CD1c-positive myeloid dendritic cell (primary cell): ENCODE results near the gene PYY.
"Not testable (repeated sequence)": the region's sequence is repeated elsewhere in the genome, so short reads cannot be mapped to it uniquely, and the experiment has no call there.

Experiments
- DNase-seq: peaks from one replicate; pipeline ENCODE4 v3.0.0-alpha.2; 2016; ENCODE audit errors: extremely low spot score

Gene PYY

GRCh38 chr17:43946781-43947180 lies 7.0 kb downstream of the PYY start:
- DNase-seq: no peak

- no peak for DNase-seq
Measured at GRCh38 chr17:43945074-43945829, 8.5 kb downstream of the PYY start.

- no peak for DNase-seq
Measured at GRCh38 chr17:43942051-43942685, 11.6 kb downstream of the PYY start, which contains the start of gene PPY. Gene PPY (minus strand): TSS chr17:43942476. CDS start chr17:43941654, 822 bp downstream.

- DNase-seq: peak; percentile 17
Measured at GRCh38 chr17:43940630-43941029, 13.1 kb downstream of the PYY start.

- no peak for DNase-seq
Measured at GRCh38 chr17:43939886-43940285, 13.9 kb downstream of the PYY start.

- DNase-seq: not testable (repeated sequence)
Measured at GRCh38 chr17:43939452-43939851, 14.3 kb downstream of the PYY start.

GRCh38 chr17:43938838-43939182 lies 14.9 kb downstream of the PYY start:
- no peak for DNase-seq

- no peak for DNase-seq
Measured at GRCh38 chr17:43936434-43936833, 17.3 kb downstream of the PYY start.

GRCh38 chr17:43935926-43936261 lies 17.8 kb downstream of the PYY start:
- DNase-seq: no peak

- DNase-seq: no peak
Measured at GRCh38 chr17:43935204-43935925, 18.4 kb downstream of the PYY start.

GRCh38 chr17:43932923-43933322 lies 20.8 kb downstream of the PYY start:
- no peak for DNase-seq

GRCh38 chr17:43932357-43932756 lies 21.4 kb downstream of the PYY start:
- no peak for DNase-seq

GRCh38 chr17:43931062-43931571 lies 22.6 kb downstream of the PYY start:
- DNase-seq: no peak

GRCh38 chr17:43928609-43929008 lies 25.1 kb downstream of the PYY start:
- DNase-seq: no peak

- not testable (repeated sequence) for DNase-seq
Measured at GRCh38 chr17:43927929-43928328, 25.8 kb downstream of the PYY start.

- DNase-seq: no peak
Measured at GRCh38 chr17:43927060-43927864, 26.5 kb downstream of the PYY start.

GRCh38 chr17:43924558-43924957 lies 29.2 kb downstream of the PYY start:
- no peak for DNase-seq

GRCh38 chr17:43920500-43921095 lies 33.1 kb downstream of the PYY start:
- no peak for DNase-seq

- DNase-seq: no peak
Measured at GRCh38 chr17:43918026-43918389, 35.7 kb downstream of the PYY start.

- DNase-seq: peak; percentile 49
Measured at GRCh38 chr17:43917348-43918025, 36.3 kb downstream of the PYY start.

- DNase-seq: no peak
Measured at GRCh38 chr17:43917016-43917347, 36.8 kb downstream of the PYY start.
